ENCODE results near the gene CACNA1H. TPM values are rescaled to one million over a fixed set of nuclear protein-coding genes. Genes with fewer than 3 reads are reported as not detected.

Gene CACNA1H
- total RNA-seq, 3 donors from 2014 or later (not counting 1 experiment from before 2014, with no cell fraction given), result 1.1 to 1.5 (median 1.3) TPM

DNA sequence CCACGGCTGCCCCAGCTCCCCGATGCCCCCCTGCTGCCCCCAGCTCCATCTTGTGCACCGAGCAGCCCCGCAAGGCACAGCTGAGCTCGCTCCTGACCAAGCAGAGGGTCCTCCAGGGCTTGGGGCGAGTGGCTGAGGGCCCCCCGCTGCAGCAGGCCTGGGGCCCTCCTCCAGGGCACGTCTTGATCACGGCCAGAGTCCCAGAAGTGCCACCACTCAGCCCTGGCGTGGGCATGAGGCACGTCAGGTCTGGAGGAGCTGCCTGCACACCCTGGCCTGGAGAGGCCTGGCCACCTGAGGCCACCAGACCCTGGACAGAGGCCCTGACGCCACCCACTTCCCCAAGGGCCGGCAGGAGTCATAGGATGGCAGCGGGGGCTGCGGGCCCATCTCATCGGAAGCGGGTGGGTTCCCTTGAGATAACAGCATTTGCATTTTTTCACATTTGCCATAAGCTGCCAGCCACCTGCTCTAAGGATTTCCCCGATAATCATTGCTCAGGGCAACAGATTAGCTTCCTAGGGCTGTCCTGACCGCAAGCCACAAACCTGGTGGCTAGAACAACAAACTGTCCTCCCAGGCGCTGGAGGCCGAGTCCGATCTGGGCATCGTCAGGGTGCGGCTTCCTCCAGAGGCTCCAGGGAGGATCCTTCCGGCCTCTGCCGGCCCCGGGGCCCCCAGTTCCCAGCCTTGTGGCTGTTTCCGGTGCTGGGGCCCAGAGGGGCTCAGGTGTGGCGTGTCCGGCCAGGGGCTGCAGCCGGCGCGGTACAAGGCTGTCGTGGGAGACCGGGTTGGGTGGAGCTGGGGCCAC, 32.9 kb upstream of the CACNA1H start:
- TF ChIP-seq, protein P1, sequence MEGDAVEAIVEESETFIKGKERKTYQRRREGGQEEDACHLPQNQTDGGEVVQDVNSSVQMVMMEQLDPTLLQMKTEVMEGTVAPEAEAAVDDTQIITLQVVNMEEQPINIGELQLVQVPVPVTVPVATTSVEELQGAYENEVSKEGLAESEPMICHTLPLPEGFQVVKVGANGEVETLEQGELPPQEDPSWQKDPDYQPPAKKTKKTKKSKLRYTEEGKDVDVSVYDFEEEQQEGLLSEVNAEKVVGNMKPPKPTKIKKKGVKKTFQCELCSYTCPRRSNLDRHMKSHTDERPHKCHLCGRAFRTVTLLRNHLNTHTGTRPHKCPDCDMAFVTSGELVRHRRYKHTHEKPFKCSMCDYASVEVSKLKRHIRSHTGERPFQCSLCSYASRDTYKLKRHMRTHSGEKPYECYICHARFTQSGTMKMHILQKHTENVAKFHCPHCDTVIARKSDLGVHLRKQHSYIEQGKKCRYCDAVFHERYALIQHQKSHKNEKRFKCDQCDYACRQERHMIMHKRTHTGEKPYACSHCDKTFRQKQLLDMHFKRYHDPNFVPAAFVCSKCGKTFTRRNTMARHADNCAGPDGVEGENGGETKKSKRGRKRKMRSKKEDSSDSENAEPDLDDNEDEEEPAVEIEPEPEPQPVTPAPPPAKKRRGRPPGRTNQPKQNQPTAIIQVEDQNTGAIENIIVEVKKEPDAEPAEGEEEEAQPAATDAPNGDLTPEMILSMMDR (IDR thresholded peaks at IDR 0.05), result no peak
- H3K4me1 Mint-ChIP-seq, result no peaks in the 10 kb centered on the region
- H3K27ac ChIP-seq (ENCODE audit: low read length), result no peak overlapping the region
- H3K4me1 ChIP-seq (ENCODE audit: control insufficient read depth, insufficient read depth, low read length), result no peaks in the 10 kb centered on the region
- no peak overlapping the region for H3K4me3 Mint-ChIP-seq
- DNase-seq (no peak), ATAC-seq (no peak)
- no peaks in the 10 kb centered on the region for H3K27me3 ChIP-seq (ENCODE audit: control insufficient read depth, insufficient read depth, low read length)
- no peaks in the 10 kb centered on the region for H3K9me3 ChIP-seq (ENCODE audit: control insufficient read depth, insufficient read depth, low read length)
- intact Hi-C loops (cut with micrococcal nuclease), result no loop called here
- WGBS (ENCODE audit: insufficient coverage), result 66% methylated on average over 35 of the region's 35 CpGs
- H3K36me3 Mint-ChIP-seq, result no peaks in the 10 kb centered on the region
- no peaks in the 10 kb centered on the region for H3K9me3 Mint-ChIP-seq
- no peak overlapping the region for H3K27ac Mint-ChIP-seq
- H3K27me3 Mint-ChIP-seq (ENCODE audit: low read depth in 2 of 2), result no peaks in the 10 kb centered on the region
- H3K4me3 ChIP-seq (ENCODE audit: low read length), result no peak overlapping the region
- no peaks in the 10 kb centered on the region for H3K36me3 ChIP-seq (ENCODE audit: control insufficient read depth, insufficient read depth, low read length)

DNA sequence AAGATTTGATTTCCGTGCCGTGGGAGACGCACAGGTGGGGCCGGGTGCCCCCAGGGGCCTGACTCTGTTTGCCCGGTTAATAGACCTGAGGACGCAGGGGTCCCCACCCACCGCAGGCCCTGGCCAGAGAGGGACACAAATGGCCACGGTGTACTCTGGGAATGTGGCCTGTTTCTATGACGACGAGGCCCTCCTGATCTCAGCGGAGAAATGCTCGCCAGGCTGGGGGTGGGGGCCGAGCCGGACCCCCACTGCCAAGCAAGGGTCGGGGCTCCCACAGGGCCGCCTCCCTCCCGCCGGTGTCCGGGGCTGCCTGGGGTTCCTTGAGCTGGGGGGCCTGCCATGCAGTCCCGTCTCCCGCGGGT, 32.3 kb upstream of the CACNA1H start:
- TF ChIP-seq, protein P1 (IDR thresholded peaks at IDR 0.05), result no peak
- no peak overlapping the region for H3K4me3 ChIP-seq (ENCODE audit: low read length)
- no peak overlapping the region for H3K4me3 Mint-ChIP-seq
- DNase-seq (no peak), ATAC-seq (no peak)
- no peaks in the 10 kb centered on the region for H3K27me3 ChIP-seq (ENCODE audit: control insufficient read depth, insufficient read depth, low read length)
- no peaks in the 10 kb centered on the region for H3K36me3 ChIP-seq (ENCODE audit: control insufficient read depth, insufficient read depth, low read length)
- H3K27ac Mint-ChIP-seq, result no peak overlapping the region
- H3K27ac ChIP-seq (ENCODE audit: low read length), result no peak overlapping the region
- H3K9me3 ChIP-seq (ENCODE audit: control insufficient read depth, insufficient read depth, low read length), result no peaks in the 10 kb centered on the region
- intact Hi-C loops (cut with micrococcal nuclease), result no loop called here
- no peaks in the 10 kb centered on the region for H3K9me3 Mint-ChIP-seq
- no peaks in the 10 kb centered on the region for H3K4me1 ChIP-seq (ENCODE audit: control insufficient read depth, insufficient read depth, low read length)
- H3K4me1 Mint-ChIP-seq, result no peaks in the 10 kb centered on the region
- 79% methylated on average over 22 of the region's 22 CpGs for WGBS (ENCODE audit: insufficient coverage)
- no peaks in the 10 kb centered on the region for H3K36me3 Mint-ChIP-seq
- no peaks in the 10 kb centered on the region for H3K27me3 Mint-ChIP-seq (ENCODE audit: low read depth in 2 of 2)

DNA sequence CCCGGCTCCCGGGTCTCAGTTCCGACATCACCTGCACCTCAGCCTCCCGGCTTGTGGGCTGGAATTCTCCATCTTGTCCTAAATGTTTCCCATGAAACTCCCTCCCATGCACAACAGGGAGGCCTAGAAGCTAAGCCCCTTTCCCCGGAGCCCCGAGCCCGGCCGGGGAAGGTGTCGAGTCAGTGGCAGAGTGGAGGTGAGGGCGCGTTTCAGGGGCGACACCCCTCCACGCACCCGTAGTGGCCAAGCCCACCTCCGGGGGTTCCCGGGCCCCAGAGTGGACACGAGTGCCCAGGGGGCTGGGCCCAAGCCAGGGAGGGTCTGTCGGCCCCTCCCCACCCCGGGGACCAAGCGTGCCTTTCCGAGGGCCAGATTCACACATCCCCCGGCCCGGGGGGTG, 31.9 kb upstream of the CACNA1H start:
- Mint-ChIP-seq H3K27ac (no peak overlapping the region), H3K4me3 (no peak overlapping the region), H3K4me1 (no peaks in the 10 kb centered on the region), H3K27me3 (ENCODE audit: low read depth in 2 of 2) (no peaks in the 10 kb centered on the region), H3K9me3 (no peaks in the 10 kb centered on the region), H3K36me3 (no peaks in the 10 kb centered on the region)
- no peak for ATAC-seq
- WGBS (ENCODE audit: insufficient coverage), result 82% methylated on average over 23 of the region's 23 CpGs
- Histone ChIP-seq H3K27ac (ENCODE audit: low read length) (no peak overlapping the region), H3K9me3 (ENCODE audit: control insufficient read depth, insufficient read depth, low read length) (no peaks in the 10 kb centered on the region), H3K27me3 (ENCODE audit: control insufficient read depth, insufficient read depth, low read length) (no peaks in the 10 kb centered on the region), H3K36me3 (ENCODE audit: control insufficient read depth, insufficient read depth, low read length) (no peaks in the 10 kb centered on the region), H3K4me3 (ENCODE audit: low read length) (no peak overlapping the region), H3K4me1 (ENCODE audit: control insufficient read depth, insufficient read depth, low read length) (no peaks in the 10 kb centered on the region)
- TF ChIP-seq, protein P1 (IDR thresholded peaks at IDR 0.05), result no peak
- intact Hi-C loops (cut with micrococcal nuclease), result no loop called here
- DNase-seq, result no peak

Measured in natural killer cell (primary cell).